Activated B cell treated with CpG ODN at 0.5 μM for 24 hours (primary cell): ENCODE data around the gene MICA. TPM values are rescaled to one million over a fixed set of nuclear protein-coding genes. Genes with fewer than 3 reads are reported as not detected.
"Not testable (repeated sequence)": the region's sequence is repeated elsewhere in the genome, so short reads cannot be mapped to it uniquely, and the experiment has no call there.

Source experiments
- ATAC-seq: fragments of 200-7000 bp; cut with Tn5 transposase; one replicate; pipeline ENCODE4 v1.10.0; 2021; ENCODE audit warnings: low read depth, mild to moderate bottlenecking, moderate library complexity
- CTCF ChIA-PET: fragments of 350-600 bp; sonication (Branson Sonifier 250); formaldehyde crosslinking; loops from one replicate; lab custom pipeline; 2021; ENCODE audit warnings: antibody characterized with exemption; lab: Charles Lee
- POLR2A ChIA-PET: fragments of 350-600 bp; sonication (Branson Sonifier 250); formaldehyde crosslinking; loops from one replicate; lab custom pipeline; 2021; ENCODE audit warnings: antibody characterized with exemption; lab: Charles Lee
- DNase-seq: peaks from one replicate; pipeline ENCODE4 v3.0.0; 2022
- H3K27ac Mint-ChIP-seq: one replicate; pipeline ENCODE4 v1.8.0; 2020; ENCODE audit warnings: mixed read lengths
- H3K27me3 Mint-ChIP-seq: one replicate; pipeline ENCODE4 v1.8.0; 2021; ENCODE audit warnings: mixed read lengths
- H3K36me3 Mint-ChIP-seq: one replicate; pipeline ENCODE4 v1.8.0; 2021; ENCODE audit warnings: low read depth, mixed read lengths
- H3K4me1 Mint-ChIP-seq: one replicate; pipeline ENCODE4 v1.8.0; 2021; ENCODE audit warnings: mixed read lengths
- H3K4me3 Mint-ChIP-seq: one replicate; pipeline ENCODE4 v1.8.0; 2020; ENCODE audit warnings: mild to moderate bottlenecking, mixed read lengths
- H3K9me3 Mint-ChIP-seq: one replicate; pipeline ENCODE4 v1.8.0; 2020; ENCODE audit warnings: mixed read lengths
- CTCF ChIP-seq: fragments of 200-600 bp; IDR thresholded peaks from one replicate; pipeline ENCODE4 v1.8.0; 2022; ENCODE audit warnings: antibody characterized with exemption, mild to moderate bottlenecking
- intact Hi-C: fragments of 100-400 bp; cut with micrococcal nuclease; formaldehyde crosslinking; loops from one replicate; pipeline ENCODE4 v1.15.1; 2024
- total RNA-seq: library from RNA; stranded (reverse); gene quantifications from 2 replicates; pipeline ENCODE4 v1.2.3, GENCODE V29; 2022

The MICA gene
- total RNA-seq, 1 donor from 2014 or later, result 8.9 TPM

GRCh38 chr6:31386099-31386498 is 17.3 kb upstream of the MICA start:
- POLR2A ChIA-PET, result interaction anchor here (0.5 kb wide), 1 partner anchor 411 kb away, joined by 3 read pairs; no protein-coding TSS in a partner anchor
- ATAC-seq (no peak), DNase-seq (no peak)
- Mint-ChIP-seq H3K9me3 (no peaks in the 10 kb centered on the region), H3K4me3 (no peak overlapping the region), H3K27ac (no peak overlapping the region), H3K36me3 (no peaks in the 10 kb centered on the region), H3K27me3 (no peaks in the 10 kb centered on the region), H3K4me1 (no peaks in the 10 kb centered on the region)
- CTCF ChIA-PET, result no interaction called here
- intact Hi-C loops, result no loop called here
- TF ChIP-seq CTCF, result no peak

DNA sequence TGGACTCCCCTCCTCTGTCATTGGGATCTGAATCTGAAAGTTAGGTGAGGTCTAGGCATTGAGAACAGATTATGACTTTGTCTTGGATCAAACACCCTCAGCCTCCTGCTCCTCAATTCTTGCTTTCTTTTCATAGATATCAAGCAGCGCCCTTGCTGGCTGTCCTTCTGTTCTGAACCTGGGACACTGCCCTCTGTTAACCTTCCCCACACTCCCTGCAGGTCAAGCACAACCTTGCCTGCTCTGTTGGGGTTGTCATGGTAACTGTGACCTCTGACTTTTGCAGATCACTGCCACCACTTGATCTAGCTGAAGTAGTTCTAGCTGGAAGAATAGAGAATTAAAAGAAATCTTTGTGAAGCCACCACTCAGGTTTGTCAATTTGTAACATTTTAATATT is 16.4 kb upstream of the MICA start:
- ChIA-PET CTCF (no interaction called here), POLR2A (no interaction called here)
- intact Hi-C loops, result no loop called here
- no peak overlapping the region for H3K4me3 Mint-ChIP-seq
- no peaks in the 10 kb centered on the region for H3K9me3 Mint-ChIP-seq
- no peaks in the 10 kb centered on the region for H3K4me1 Mint-ChIP-seq
- H3K36me3 Mint-ChIP-seq, result no peaks in the 10 kb centered on the region
- no peak for TF ChIP-seq CTCF
- no peak overlapping the region for H3K27ac Mint-ChIP-seq
- no peak for ATAC-seq
- H3K27me3 Mint-ChIP-seq, result no peaks in the 10 kb centered on the region
- DNase-seq, result no peak

- H3K36me3 Mint-ChIP-seq, POLR2A ChIA-PET, CTCF ChIA-PET, H3K27ac Mint-ChIP-seq, DNase-seq, intact Hi-C loops, H3K27me3 Mint-ChIP-seq, H3K4me1 Mint-ChIP-seq, H3K4me3 Mint-ChIP-seq, H3K9me3 Mint-ChIP-seq: not testable (repeated sequence)
- ATAC-seq, result peak; percentile 57
Observed at GRCh38 chr6:31388916-31389801, 14.2 kb upstream of the MICA start.

DNA sequence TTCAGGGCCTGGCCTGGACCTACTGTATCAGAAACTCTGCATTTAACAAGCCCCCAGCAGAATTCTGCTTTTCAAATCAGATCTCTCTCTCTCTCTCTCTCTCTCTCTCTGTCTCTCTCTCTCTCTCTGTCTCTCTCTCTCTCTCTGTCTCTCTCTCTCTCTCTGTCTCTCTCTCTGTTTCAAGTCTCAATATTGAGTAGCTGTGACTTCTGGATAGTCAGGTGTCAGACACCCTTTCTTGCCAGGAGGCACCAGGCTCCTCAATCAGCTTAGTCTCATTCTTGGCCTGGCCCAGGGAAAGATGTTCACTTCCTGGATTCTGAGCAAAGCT is 13.6 kb upstream of the MICA start:
- POLR2A ChIA-PET, DNase-seq, H3K27ac Mint-ChIP-seq, CTCF ChIA-PET, H3K27me3 Mint-ChIP-seq, H3K9me3 Mint-ChIP-seq, H3K4me3 Mint-ChIP-seq, H3K4me1 Mint-ChIP-seq, ATAC-seq, H3K36me3 Mint-ChIP-seq, intact Hi-C loops: not testable (repeated sequence)

- intact Hi-C loops, result no loop called here
- Mint-ChIP-seq H3K4me1 (peaks cover 7% of the 10 kb centered on the region), H3K27ac (no peak overlapping the region), H3K4me3 (no peak overlapping the region), H3K27me3 (no peaks in the 10 kb centered on the region), H3K36me3 (peaks cover 14% of the 10 kb centered on the region), H3K9me3 (no peaks in the 10 kb centered on the region)
- ChIA-PET CTCF (interaction anchor here (0.6 to 1.7 kb wide), 2 partner anchors 48 to 289 kb away, joined by 3 to 4 read pairs; no protein-coding TSS in a partner anchor), POLR2A (interaction anchor here (0.5 to 0.6 kb wide), 2 partner anchors 134 to 201 kb away, joined by 5 to 9 read pairs; no protein-coding TSS in a partner anchor)
- DNase-seq (no peak), ATAC-seq (no peak)
- TF ChIP-seq CTCF, result no peak
Observed at GRCh38 chr6:31393932-31394331, 9.5 kb upstream of the MICA start.

DNA sequence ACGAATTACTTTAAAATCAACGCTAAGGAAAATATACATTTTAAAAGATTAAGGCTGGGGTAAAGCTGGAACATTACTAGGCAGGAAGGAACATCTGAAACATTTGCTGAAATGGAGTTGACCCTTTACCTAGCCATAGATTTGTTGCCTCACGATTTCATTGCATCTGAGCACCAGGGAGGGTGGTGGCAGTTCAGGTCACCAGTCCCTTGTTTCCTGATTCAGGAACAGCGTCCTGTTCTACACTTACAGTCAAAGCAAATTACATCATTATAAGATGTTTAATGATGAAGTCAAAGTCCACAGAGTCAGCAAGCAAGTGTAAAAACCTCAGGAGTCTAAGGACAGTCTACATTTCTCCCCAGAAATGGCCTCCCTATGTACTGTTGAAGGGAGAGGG is 9.0 kb upstream of the MICA start:
- intact Hi-C loops, result no loop called here
- DNase-seq (no peak), ATAC-seq (no peak)
- H3K27me3 Mint-ChIP-seq, result no peaks in the 10 kb centered on the region
- TF ChIP-seq CTCF, result no peak
- H3K36me3 Mint-ChIP-seq, result peaks cover 14% of the 10 kb centered on the region
- no peaks in the 10 kb centered on the region for H3K9me3 Mint-ChIP-seq
- H3K27ac Mint-ChIP-seq, result no peak overlapping the region
- no peak overlapping the region for H3K4me3 Mint-ChIP-seq
- ChIA-PET CTCF (interaction anchor here (1.7 kb wide), 1 partner anchor 48 kb away, joined by 4 read pairs; no protein-coding TSS in a partner anchor), POLR2A (interaction anchor here (0.5 to 0.6 kb wide), 2 partner anchors 134 to 202 kb away, joined by 5 to 9 read pairs; no protein-coding TSS in a partner anchor)
- H3K4me1 Mint-ChIP-seq, result peaks cover 10% of the 10 kb centered on the region
